Neuronal stem cell (in vitro differentiated cells): ENCODE measurements around the gene PCTP.
A peak's percentile ranks its signal among the peaks of the same experiment; 100 is the strongest.

Experiments used
- DNase-seq: peaks from one replicate; pipeline ENCODE4 v3.0.0-alpha.2; 2013; ENCODE audit warnings: low spot score
- H2AFZ ChIP-seq: one replicate; pipeline ENCODE4 v1.6.1; 2013; ENCODE audit warnings: mild to moderate bottlenecking, low read length, inconsistent platforms
- H2AK5ac ChIP-seq: 2 replicates; pipeline ENCODE4 v1.6.1; 2013; ENCODE audit warnings: low read depth, mild to moderate bottlenecking, inconsistent platforms, low read length, moderate library complexity, mixed read lengths
- H2BK120ac ChIP-seq: 2 replicates; pipeline ENCODE4 v1.6.1; 2013; ENCODE audit warnings: low read depth, mild to moderate bottlenecking, inconsistent platforms, low read length, moderate library complexity, mixed read lengths
- H2BK12ac ChIP-seq: one replicate; pipeline ENCODE4 v1.6.1; 2013; ENCODE audit warnings: low read length, inconsistent platforms
- H2BK15ac ChIP-seq: 2 replicates; pipeline ENCODE4 v1.6.1; 2013; ENCODE audit warnings: mild to moderate bottlenecking, low read length, inconsistent platforms, mixed read lengths
- H2BK5ac ChIP-seq: one replicate; pipeline ENCODE4 v1.6.1; 2013; ENCODE audit warnings: inconsistent platforms, mild to moderate bottlenecking, low read length, moderate library complexity
- H3K14ac ChIP-seq: one replicate; pipeline ENCODE4 v1.6.1; 2013; ENCODE audit warnings: low read length, inconsistent platforms
- H3K18ac ChIP-seq: 2 replicates; pipeline ENCODE4 v1.6.1; 2013; ENCODE audit warnings: low read length, inconsistent platforms
- H3K23ac ChIP-seq: 2 replicates; pipeline ENCODE4 v1.6.1; 2013; ENCODE audit warnings: low read depth, mild to moderate bottlenecking, mixed read lengths, low read length, inconsistent platforms; ENCODE audit not compliant: poor library complexity
- H3K27ac ChIP-seq: replicated peaks from 3 replicates; pipeline ENCODE4 v1.5.1; 2013; ENCODE audit warnings: low read length, inconsistent platforms
- H3K27me3 ChIP-seq, 3 experiments: 2 replicates each; pipeline ENCODE4 v1.6.1; 2013; ENCODE audit warnings: low read length in 3 of 3, mild to moderate bottlenecking in 2 of 3, inconsistent platforms in 1 of 3, low read depth in 1 of 3, mixed read lengths in 1 of 3, moderate library complexity in 1 of 3; ENCODE audit not compliant: control insufficient read depth in 3 of 3, insufficient read depth in 3 of 3
- H3K36me3 ChIP-seq, 2 donors: replicated peaks in 1 of 2; 2 replicates each; pipeline ENCODE4 v1.6.1; 2013; ENCODE audit warnings: low read length in 2 of 2; ENCODE audit not compliant: control insufficient read depth in 2 of 2, insufficient read depth in 2 of 2
- H3K4ac ChIP-seq: 2 replicates; pipeline ENCODE4 v1.6.1; 2013; ENCODE audit warnings: inconsistent platforms, mild to moderate bottlenecking, low read length, moderate library complexity
- H3K4me1 ChIP-seq, 2 donors: 1 replicate in 1 of 2; 2 replicates in 1 of 2; pipeline ENCODE4 v1.6.1; 2013; ENCODE audit warnings: low read length in 2 of 2, low read depth in 1 of 2; ENCODE audit not compliant: control insufficient read depth in 2 of 2, insufficient read depth in 1 of 2
- H3K4me2 ChIP-seq: one replicate; pipeline ENCODE4 v1.6.1; 2013; ENCODE audit warnings: mild to moderate bottlenecking, low read length, inconsistent platforms; ENCODE audit not compliant: insufficient read depth, poor library complexity, severe bottlenecking
- H3K4me3 ChIP-seq, 2 donors: 2 replicates each; pipeline ENCODE4 v1.5.1; 2013; ENCODE audit warnings: low read length in 2 of 2, mild to moderate bottlenecking in 2 of 2, inconsistent platforms in 1 of 2, moderate library complexity in 1 of 2
- H3K79me1 ChIP-seq: one replicate; pipeline ENCODE4 v1.6.1; 2013; ENCODE audit warnings: low read depth, mild to moderate bottlenecking, inconsistent platforms, low read length, moderate library complexity
- H3K9ac ChIP-seq: one replicate; pipeline ENCODE4 v1.6.1; 2013; ENCODE audit warnings: mild to moderate bottlenecking, low read depth, low read length, inconsistent platforms; ENCODE audit not compliant: poor library complexity
- H3K9me3 ChIP-seq, 2 donors: replicated peaks in 1 of 2; 2 replicates each; pipeline versions ENCODE3 to v1.6.1; 2013; ENCODE audit warnings: low read length in 2 of 2, mild to moderate bottlenecking in 2 of 2, inconsistent platforms in 1 of 2, low read depth in 1 of 2, mixed read lengths in 1 of 2, moderate library complexity in 1 of 2; ENCODE audit not compliant: control insufficient read depth in 2 of 2, insufficient read depth in 1 of 2
- H4K8ac ChIP-seq: one replicate; pipeline ENCODE4 v1.6.1; 2013; ENCODE audit warnings: low read depth, mild to moderate bottlenecking, inconsistent platforms, low read length, moderate library complexity
- H4K91ac ChIP-seq: one replicate; pipeline ENCODE4 v1.6.1; 2013; ENCODE audit warnings: low read length, low read depth, mild to moderate bottlenecking, inconsistent platforms; ENCODE audit not compliant: poor library complexity
- WGBS, 2 donors: extraction: QIAGEN DNeasy Blood & Tissue Kit; methylation state at CpG; one replicate each; pipeline ENCODE4 v1.1.7; 2013; ENCODE audit warnings: missing lambda C conversion rate in 2 of 2, mixed read lengths in 1 of 2; ENCODE audit not compliant: insufficient read length in 2 of 2, insufficient replicate concordance in 1 of 2; ENCODE audit errors: extremely low coverage in 2 of 2; 5-methylcytosine and 5-hydroxymethylcytosine counted together

Gene PCTP

GRCh38 chr17:55737976-55738501, 12.8 kb upstream of the PCTP start:
- no peak overlapping the region for H3K23ac ChIP-seq
- WGBS, 2 donors = no CpG with 5 or more reads among the region's 4 CpGs
- no peak overlapping the region for H4K8ac ChIP-seq
- H3K36me3 ChIP-seq = no peaks in the 10 kb centered on the region
- H3K4me1 ChIP-seq = peaks cover 0 to 2% of the 10 kb centered on the region in 2 donors
- no peak overlapping the region for H2BK120ac ChIP-seq
- no peaks in the 10 kb centered on the region for H3K79me1 ChIP-seq
- no peak overlapping the region for H3K4me3 ChIP-seq
- H2BK15ac ChIP-seq = no peak overlapping the region
- H2BK5ac ChIP-seq = no peak overlapping the region
- H2AK5ac ChIP-seq = no peak overlapping the region
- no peak overlapping the region for H3K4me2 ChIP-seq
- H3K4ac ChIP-seq = no peak overlapping the region
- H3K27ac ChIP-seq = no peak overlapping the region
- H3K18ac ChIP-seq = peak overlapping the region; percentile 0
- no peak for DNase-seq
- no peak overlapping the region for H3K14ac ChIP-seq
- no peak overlapping the region for H3K9ac ChIP-seq
- H2BK12ac ChIP-seq = no peak overlapping the region
- H3K9me3 ChIP-seq = no peaks in the 10 kb centered on the region
- H2AFZ ChIP-seq = no peak overlapping the region
- no peak overlapping the region for H4K91ac ChIP-seq
- H3K27me3 ChIP-seq = no peaks in the 10 kb centered on the region

- no peak overlapping the region for H3K4ac ChIP-seq
- H3K14ac ChIP-seq = no peak overlapping the region
- H2AK5ac ChIP-seq = no peak overlapping the region
- H2BK120ac ChIP-seq = peak overlapping the region; percentile 24
- H4K91ac ChIP-seq = no peak overlapping the region
- H3K9ac ChIP-seq = no peak overlapping the region
- no peak overlapping the region for H3K18ac ChIP-seq
- H4K8ac ChIP-seq = no peak overlapping the region
- no peak for DNase-seq
- H3K4me1 ChIP-seq = no peaks in the 10 kb centered on the region
- WGBS, 2 donors = no CpG with 5 or more reads among the region's 10 CpGs
- no peak overlapping the region for H2BK5ac ChIP-seq
- H3K27me3 ChIP-seq = peaks cover 0 to 4% (median 0%) of the 10 kb centered on the region in 3 experiments
- no peak overlapping the region for H2BK12ac ChIP-seq
- no peak overlapping the region for H2AFZ ChIP-seq
- H3K79me1 ChIP-seq = no peaks in the 10 kb centered on the region
- H3K4me3 ChIP-seq = no peak overlapping the region
- no peak overlapping the region for H3K23ac ChIP-seq
- H3K36me3 ChIP-seq = no peaks in the 10 kb centered on the region
- no peak overlapping the region for H3K27ac ChIP-seq
- no peak overlapping the region for H3K4me2 ChIP-seq
- H3K9me3 ChIP-seq = no peaks in the 10 kb centered on the region
- no peak overlapping the region for H2BK15ac ChIP-seq
Measured at GRCh38 chr17:55740511-55741355, 10.1 kb upstream of the PCTP start.

- no peak for DNase-seq
- WGBS, 2 donors = no CpG with 5 or more reads among the region's 3 CpGs
- Histone ChIP-seq H2BK15ac (no peak overlapping the region), H3K36me3 (no peaks in the 10 kb centered on the region), H3K23ac (no peak overlapping the region), H2BK12ac (no peak overlapping the region), H3K14ac (no peak overlapping the region), H3K79me1 (no peaks in the 10 kb centered on the region), H3K27me3 (peaks cover 0 to 6% (median 0%) of the 10 kb centered on the region in 3 experiments), H4K91ac (no peak overlapping the region), H2AFZ (no peak overlapping the region), H4K8ac (no peak overlapping the region), H2BK5ac (no peak overlapping the region), H3K9me3 (no peaks in the 10 kb centered on the region), H3K4me1 (no peaks in the 10 kb centered on the region), H3K4ac (no peak overlapping the region), H3K4me2 (no peak overlapping the region), H3K9ac (no peak overlapping the region), H3K27ac (no peak overlapping the region), H3K18ac (no peak overlapping the region), H2AK5ac (no peak overlapping the region), H3K4me3 (no peak overlapping the region), H2BK120ac (no peak overlapping the region)
Measured at GRCh38 chr17:55741356-55741700, 9.5 kb upstream of the PCTP start.

- no peak overlapping the region for H3K4me2 ChIP-seq
- no peak overlapping the region for H3K23ac ChIP-seq
- H2AK5ac ChIP-seq = no peak overlapping the region
- peaks cover 0 to 9% (median 0%) of the 10 kb centered on the region in 3 experiments for H3K27me3 ChIP-seq
- H3K18ac ChIP-seq = no peak overlapping the region
- no peak overlapping the region for H4K8ac ChIP-seq
- no peak overlapping the region for H2BK120ac ChIP-seq
- DNase-seq = no peak
- H3K79me1 ChIP-seq = no peaks in the 10 kb centered on the region
- H3K4me1 ChIP-seq = no peaks in the 10 kb centered on the region
- no peak overlapping the region for H3K9ac ChIP-seq
- H3K36me3 ChIP-seq = no peaks in the 10 kb centered on the region
- no peak overlapping the region for H2AFZ ChIP-seq
- WGBS, 2 donors = no CpG with 5 or more reads among the region's 12 CpGs
- H3K14ac ChIP-seq = no peak overlapping the region
- no peak overlapping the region for H2BK15ac ChIP-seq
- H4K91ac ChIP-seq = no peak overlapping the region
- H2BK12ac ChIP-seq = no peak overlapping the region
- no peaks in the 10 kb centered on the region for H3K9me3 ChIP-seq
- no peak overlapping the region for H2BK5ac ChIP-seq
- no peak overlapping the region for H3K4ac ChIP-seq
- H3K4me3 ChIP-seq = no peak overlapping the region
- no peak overlapping the region for H3K27ac ChIP-seq
Measured at GRCh38 chr17:55742272-55743102, 8.4 kb upstream of the PCTP start.
